ENCODE data around the gene PLAU.

- TF ChIP-seq RCOR1 (IDR thresholded peaks at IDR 0.05; ENCODE audit: insufficient replicate concordance, low read length) (no peak), POLR2A (IDR thresholded peaks at IDR 0.05; ENCODE audit: low read depth, low read length) (no peak), USF2 (IDR thresholded peaks at IDR 0.05; ENCODE audit: low read depth, low read length) (no peak), CEBPB (IDR thresholded peaks at IDR 0.05; ENCODE audit: low read depth, low read length) (no peak), CTCF (conservative IDR thresholded peaks at IDR 0.05; ENCODE audit: low read depth, low read length) (no peak), CHD1 (IDR thresholded peaks at IDR 0.05; ENCODE audit: low read depth, low read length) (no peak), RFX5 (IDR thresholded peaks at IDR 0.05; ENCODE audit: low read depth, low read length) (no peak), BHLHE40 (IDR thresholded peaks at IDR 0.05; ENCODE audit: low read depth, low read length) (no peak), SMC3 (IDR thresholded peaks at IDR 0.05; ENCODE audit: low read depth, low read length) (no peak), RAD21 (IDR thresholded peaks at IDR 0.05; ENCODE audit: low read length) (no peak), MAZ (IDR thresholded peaks at IDR 0.05; ENCODE audit: borderline replicate concordance, low read depth, low read length) (no peak), MXI1 (IDR thresholded peaks at IDR 0.05; ENCODE audit: borderline replicate concordance, low read depth, low read length) (no peak), ELK1 (IDR thresholded peaks at IDR 0.05; ENCODE audit: borderline replicate concordance, low read depth, low read length) (no peak)
Observed at GRCh38 chr10:73935895-73936294, 25.0 kb downstream of the PLAU start.
